ENCODE data around the gene SCN10A. TPM values are rescaled to one million over a fixed set of nuclear protein-coding genes. Genes with fewer than 3 reads are reported as not detected.

The SCN10A gene
- total RNA-seq, 1 donor from 2014 or later, result not detected

GRCh38 chr3:38696034-38696433 lies 120.0 kb downstream of the SCN10A start:
- no peaks in the 10 kb centered on the region for H3K9me3 Mint-ChIP-seq
- TF ChIP-seq, protein P1, sequence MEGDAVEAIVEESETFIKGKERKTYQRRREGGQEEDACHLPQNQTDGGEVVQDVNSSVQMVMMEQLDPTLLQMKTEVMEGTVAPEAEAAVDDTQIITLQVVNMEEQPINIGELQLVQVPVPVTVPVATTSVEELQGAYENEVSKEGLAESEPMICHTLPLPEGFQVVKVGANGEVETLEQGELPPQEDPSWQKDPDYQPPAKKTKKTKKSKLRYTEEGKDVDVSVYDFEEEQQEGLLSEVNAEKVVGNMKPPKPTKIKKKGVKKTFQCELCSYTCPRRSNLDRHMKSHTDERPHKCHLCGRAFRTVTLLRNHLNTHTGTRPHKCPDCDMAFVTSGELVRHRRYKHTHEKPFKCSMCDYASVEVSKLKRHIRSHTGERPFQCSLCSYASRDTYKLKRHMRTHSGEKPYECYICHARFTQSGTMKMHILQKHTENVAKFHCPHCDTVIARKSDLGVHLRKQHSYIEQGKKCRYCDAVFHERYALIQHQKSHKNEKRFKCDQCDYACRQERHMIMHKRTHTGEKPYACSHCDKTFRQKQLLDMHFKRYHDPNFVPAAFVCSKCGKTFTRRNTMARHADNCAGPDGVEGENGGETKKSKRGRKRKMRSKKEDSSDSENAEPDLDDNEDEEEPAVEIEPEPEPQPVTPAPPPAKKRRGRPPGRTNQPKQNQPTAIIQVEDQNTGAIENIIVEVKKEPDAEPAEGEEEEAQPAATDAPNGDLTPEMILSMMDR (IDR thresholded peaks at IDR 0.05), result no peak
- ChIA-PET POLR2A (no interaction called here), CTCF (no interaction called here)
- no peaks in the 10 kb centered on the region for H3K4me1 Mint-ChIP-seq
- intact Hi-C loops (cut with micrococcal nuclease), result no loop called here
- no peaks in the 10 kb centered on the region for H3K36me3 Mint-ChIP-seq (ENCODE audit: low read depth)
- no peak for DNase-seq
- no peak overlapping the region for H3K27ac Mint-ChIP-seq
- H3K4me3 Mint-ChIP-seq, result no peak overlapping the region
- no peak for ATAC-seq (ENCODE audit: low read depth)
- no peaks in the 10 kb centered on the region for H3K27me3 Mint-ChIP-seq

- H3K9me3 Mint-ChIP-seq, result no peaks in the 10 kb centered on the region
- no peak overlapping the region for H3K27ac Mint-ChIP-seq
- H3K4me1 Mint-ChIP-seq, result no peaks in the 10 kb centered on the region
- no peak for ATAC-seq (ENCODE audit: low read depth)
- intact Hi-C loops (cut with micrococcal nuclease), result no loop called here
- H3K36me3 Mint-ChIP-seq (ENCODE audit: low read depth), result no peaks in the 10 kb centered on the region
- no peak overlapping the region for H3K4me3 Mint-ChIP-seq
- no peaks in the 10 kb centered on the region for H3K27me3 Mint-ChIP-seq
- ChIA-PET POLR2A (no interaction called here), CTCF (no interaction called here)
- DNase-seq, result no peak
- TF ChIP-seq, protein P1 (IDR thresholded peaks at IDR 0.05), result no peak
These were observed 125.8 kb downstream of the SCN10A start for GRCh38 chr3:38690185-38690584.

- ChIA-PET POLR2A (no interaction called here), CTCF (no interaction called here)
- intact Hi-C loops (cut with micrococcal nuclease), result no loop called here
- no peaks in the 10 kb centered on the region for H3K4me1 Mint-ChIP-seq
- H3K36me3 Mint-ChIP-seq (ENCODE audit: low read depth), result no peaks in the 10 kb centered on the region
- no peak overlapping the region for H3K27ac Mint-ChIP-seq
- DNase-seq (no peak), ATAC-seq (ENCODE audit: low read depth) (no peak)
- no peaks in the 10 kb centered on the region for H3K9me3 Mint-ChIP-seq
- TF ChIP-seq, protein P1 (IDR thresholded peaks at IDR 0.05), result no peak
- no peak overlapping the region for H3K4me3 Mint-ChIP-seq
- no peaks in the 10 kb centered on the region for H3K27me3 Mint-ChIP-seq
These were observed 126.2 kb downstream of the SCN10A start for GRCh38 chr3:38689774-38690173.

DNA sequence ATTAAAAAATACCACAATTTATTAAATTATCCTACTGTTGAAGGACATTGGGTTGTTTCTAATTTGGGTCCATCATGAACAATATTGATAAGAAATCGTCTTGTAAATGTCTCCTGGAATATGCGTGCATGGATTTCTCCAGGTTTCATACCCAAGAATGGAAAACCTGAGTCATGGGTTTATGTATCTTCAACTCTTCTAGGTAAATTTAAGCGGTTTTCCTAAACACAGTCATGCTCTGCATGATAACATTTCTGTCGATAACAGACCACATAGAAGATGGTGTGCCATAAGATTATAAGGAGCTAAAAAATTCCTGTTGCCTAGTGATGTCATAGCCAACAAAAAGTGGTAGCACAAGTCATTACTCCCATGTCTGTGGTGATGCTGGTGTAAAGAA lies 126.7 kb downstream of the SCN10A start:
- ChIA-PET CTCF (no interaction called here), POLR2A (no interaction called here)
- Mint-ChIP-seq H3K4me1 (no peaks in the 10 kb centered on the region), H3K27me3 (no peaks in the 10 kb centered on the region), H3K9me3 (no peaks in the 10 kb centered on the region), H3K4me3 (no peak overlapping the region), H3K36me3 (ENCODE audit: low read depth) (no peaks in the 10 kb centered on the region), H3K27ac (no peak overlapping the region)
- DNase-seq (no peak), ATAC-seq (ENCODE audit: low read depth) (no peak)
- intact Hi-C loops (cut with micrococcal nuclease), result no loop called here
- TF ChIP-seq, protein P1 (IDR thresholded peaks at IDR 0.05), result no peak

- ATAC-seq (ENCODE audit: low read depth), result no peak
- no peak overlapping the region for H3K4me3 Mint-ChIP-seq
- H3K27me3 Mint-ChIP-seq, result no peaks in the 10 kb centered on the region
- TF ChIP-seq, protein P1 (IDR thresholded peaks at IDR 0.05), result no peak
- DNase-seq, result no peak
- CTCF ChIA-PET, result no interaction called here
- no peaks in the 10 kb centered on the region for H3K9me3 Mint-ChIP-seq
- no peaks in the 10 kb centered on the region for H3K36me3 Mint-ChIP-seq (ENCODE audit: low read depth)
- H3K4me1 Mint-ChIP-seq, result no peaks in the 10 kb centered on the region
- intact Hi-C loops (cut with micrococcal nuclease), result no loop called here
- POLR2A ChIA-PET, result no interaction called here
- no peak overlapping the region for H3K27ac Mint-ChIP-seq
These were observed 128.7 kb downstream of the SCN10A start for GRCh38 chr3:38687321-38687720.
